D341Med (cell line): Measurements from ENCODE around the gene ZBTB9.

ENCODE experiments used
- DNase-seq: peaks from one replicate; pipeline ENCODE4 v3.0.0; 2012; ENCODE audit warnings: low spot score

ZBTB9 gene

GRCh38 chr6:33419580-33420490, 34.5 kb upstream of the ZBTB9 start, which contains the start of gene SYNGAP1:
SYNGAP1 (plus strand) TSS chr6:33420065; CDS start chr6:33420265, 200 bp downstream.
- DNase-seq = no peak

- DNase-seq = no peak
These were observed 33.7 kb upstream of the ZBTB9 start for GRCh38 chr6:33420491-33421343.

DNA sequence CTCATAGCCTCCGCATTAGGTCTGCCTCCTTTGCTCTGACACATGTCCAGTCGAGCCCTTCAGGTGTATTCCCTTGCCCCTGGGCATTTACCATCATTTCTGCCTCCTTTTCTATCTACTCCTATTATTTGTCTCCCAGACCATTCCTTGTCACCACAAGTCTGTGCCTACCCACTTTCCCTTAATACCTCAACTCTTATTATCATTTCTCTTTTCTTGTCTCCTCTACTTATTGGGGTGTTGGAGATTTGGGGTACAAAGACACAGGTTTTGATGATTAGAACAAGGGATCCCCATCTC, 33.1 kb upstream of the ZBTB9 start:
- DNase-seq = no peak

GRCh38 chr6:33423777-33424176, 30.6 kb upstream of the ZBTB9 start:
- no peak for DNase-seq

GRCh38 chr6:33424855-33425667, 29.3 kb upstream of the ZBTB9 start:
- DNase-seq = no peak

GRCh38 chr6:33425668-33426577, 28.5 kb upstream of the ZBTB9 start:
- peak; percentile 93 for DNase-seq

DNA sequence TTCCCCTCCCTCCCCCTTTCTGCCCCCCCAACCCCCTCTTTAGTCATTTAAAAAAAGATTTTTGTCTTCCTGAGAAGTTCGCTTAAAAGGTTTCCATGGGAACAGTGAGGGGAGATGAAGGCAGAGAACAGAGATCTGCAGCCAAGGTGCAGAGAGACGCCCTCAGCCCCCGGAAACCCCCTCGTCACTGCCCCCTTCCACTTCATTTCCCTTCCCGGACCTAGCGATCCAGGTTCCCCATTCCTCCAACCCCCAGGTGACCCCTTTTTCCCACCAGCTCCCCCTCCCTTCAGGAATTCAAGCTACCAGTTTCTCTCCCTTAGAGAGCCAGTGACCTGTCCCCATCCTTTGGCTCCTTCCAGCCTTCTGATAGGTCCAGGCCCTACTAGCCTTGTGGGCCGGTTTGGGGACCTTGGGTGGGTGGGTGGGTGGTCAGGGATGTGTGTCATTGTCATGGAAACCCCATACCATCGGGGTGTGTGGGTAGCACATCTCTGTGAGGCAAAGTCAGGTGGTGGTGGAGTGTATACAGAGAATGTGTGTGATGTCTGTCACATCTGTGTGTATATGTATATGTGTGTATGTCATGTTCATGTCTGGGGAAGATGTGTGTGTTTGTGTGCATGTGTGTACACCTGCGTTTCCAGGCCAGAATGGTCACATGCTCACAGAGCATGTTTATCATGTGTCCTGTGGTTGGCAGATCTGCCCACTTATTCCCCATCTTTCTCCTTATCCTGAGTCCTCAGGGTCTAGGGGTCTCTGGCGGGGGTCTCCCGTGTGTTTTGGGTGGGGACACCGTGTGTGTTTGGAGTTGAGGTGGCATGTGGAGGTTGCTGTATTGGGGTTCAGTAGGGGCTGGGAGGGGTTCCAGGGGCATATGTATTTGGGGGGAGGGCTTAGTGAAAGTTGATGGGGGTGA, 27.5 kb upstream of the ZBTB9 start:
- DNase-seq = no peak

GRCh38 chr6:33427585-33428223, 26.7 kb upstream of the ZBTB9 start:
- DNase-seq = peak; percentile 83

GRCh38 chr6:33428224-33428965, 26.0 kb upstream of the ZBTB9 start:
- DNase-seq = peak; percentile 64

DNA sequence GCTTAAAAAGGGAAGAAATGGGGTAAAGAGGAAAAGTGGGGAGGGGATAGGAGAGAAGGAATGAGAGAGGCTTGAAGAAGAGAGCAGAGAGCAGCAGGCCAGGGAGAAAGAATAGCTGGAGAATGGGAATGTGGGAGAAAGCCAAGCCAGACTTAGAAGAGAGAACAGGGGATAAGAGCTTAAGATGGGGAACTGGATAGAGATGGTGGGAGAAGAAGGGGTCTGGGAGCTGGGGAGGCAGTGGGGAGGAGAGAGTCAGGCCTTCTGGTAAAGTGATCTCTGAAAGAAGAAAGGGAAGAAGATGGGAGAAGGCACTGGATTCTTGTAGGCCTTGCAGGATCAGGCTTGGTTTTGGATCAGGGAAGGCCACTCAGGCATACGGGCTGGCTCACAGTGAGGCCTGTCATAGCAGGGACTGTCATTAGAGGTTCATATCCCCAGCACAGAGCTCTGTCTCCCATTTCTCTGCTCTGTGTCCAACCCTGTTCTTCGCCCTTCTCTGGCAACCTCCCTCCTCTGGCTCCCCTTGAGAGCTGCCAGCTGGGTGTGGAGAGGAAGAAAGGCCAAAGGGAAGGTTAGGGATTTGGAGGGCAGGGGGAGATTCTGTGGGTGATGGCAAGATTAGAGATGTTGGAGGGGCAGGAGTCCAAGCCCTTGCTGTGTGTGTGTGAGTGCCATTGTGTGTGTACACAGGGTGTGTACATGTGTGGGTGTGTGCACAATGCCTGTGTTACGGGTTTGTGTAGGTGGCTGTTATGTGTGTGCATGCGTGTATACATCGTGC, 25.2 kb upstream of the ZBTB9 start:
- DNase-seq = no peak

- DNase-seq = no peak
These were observed 24.7 kb upstream of the ZBTB9 start for GRCh38 chr6:33429750-33430052.

- no peak for DNase-seq
These were observed 24.0 kb upstream of the ZBTB9 start for GRCh38 chr6:33430334-33430733.

GRCh38 chr6:33430991-33431879, 23.1 kb upstream of the ZBTB9 start:
- DNase-seq = peak; percentile 89

DNA sequence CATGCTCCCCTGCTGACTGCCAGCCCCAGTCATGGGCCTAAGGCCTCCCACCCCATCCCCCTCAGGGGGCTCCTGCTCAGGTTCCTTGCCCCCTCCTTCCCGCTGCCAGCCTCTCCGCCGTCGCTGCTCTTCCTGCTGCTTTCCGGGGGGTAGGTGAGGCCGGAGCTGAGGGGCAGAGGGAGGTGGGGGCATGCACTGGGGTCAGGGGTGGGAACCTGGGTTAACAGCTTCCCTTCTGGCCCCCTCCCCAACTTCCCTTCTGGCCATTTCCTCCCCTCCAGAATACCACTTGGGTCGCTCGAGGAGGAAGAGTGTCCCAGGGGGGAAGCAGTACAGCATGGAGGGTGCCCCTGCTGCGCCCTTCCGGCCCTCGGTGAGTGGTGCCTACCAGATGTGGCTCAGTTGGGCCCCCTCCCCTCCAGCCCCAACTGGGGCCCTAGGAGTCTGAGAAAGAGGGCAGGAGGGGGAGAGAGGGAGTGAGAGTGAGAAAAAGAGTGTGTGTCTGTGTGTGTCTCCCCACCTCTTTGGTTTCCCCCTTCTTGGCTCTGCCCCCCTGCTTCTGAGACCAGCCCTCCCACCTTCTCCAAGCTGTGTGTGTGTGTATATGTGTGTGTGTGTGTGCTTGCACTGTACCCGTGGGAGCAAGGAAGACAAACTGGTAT, 22.4 kb upstream of the ZBTB9 start:
- peak; percentile 15 for DNase-seq

DNA sequence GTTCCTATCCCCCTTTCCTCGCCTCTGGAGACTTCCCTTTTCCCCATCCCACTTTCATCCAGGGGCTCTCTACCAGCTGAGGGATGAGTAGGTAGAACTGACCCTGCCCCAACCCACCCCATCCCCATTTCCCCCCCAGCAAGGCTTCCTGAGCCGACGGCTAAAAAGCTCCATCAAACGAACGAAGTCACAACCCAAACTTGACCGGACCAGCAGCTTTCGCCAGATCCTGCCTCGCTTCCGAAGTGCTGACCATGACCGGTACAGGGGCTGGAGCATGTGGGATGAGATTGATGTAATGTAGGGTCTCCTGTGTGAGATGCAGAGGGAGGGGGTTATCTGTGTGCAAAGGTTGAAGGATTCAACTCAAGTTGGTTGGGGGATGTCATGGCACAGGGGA, 21.8 kb upstream of the ZBTB9 start:
- DNase-seq = peak; percentile 8

DNA sequence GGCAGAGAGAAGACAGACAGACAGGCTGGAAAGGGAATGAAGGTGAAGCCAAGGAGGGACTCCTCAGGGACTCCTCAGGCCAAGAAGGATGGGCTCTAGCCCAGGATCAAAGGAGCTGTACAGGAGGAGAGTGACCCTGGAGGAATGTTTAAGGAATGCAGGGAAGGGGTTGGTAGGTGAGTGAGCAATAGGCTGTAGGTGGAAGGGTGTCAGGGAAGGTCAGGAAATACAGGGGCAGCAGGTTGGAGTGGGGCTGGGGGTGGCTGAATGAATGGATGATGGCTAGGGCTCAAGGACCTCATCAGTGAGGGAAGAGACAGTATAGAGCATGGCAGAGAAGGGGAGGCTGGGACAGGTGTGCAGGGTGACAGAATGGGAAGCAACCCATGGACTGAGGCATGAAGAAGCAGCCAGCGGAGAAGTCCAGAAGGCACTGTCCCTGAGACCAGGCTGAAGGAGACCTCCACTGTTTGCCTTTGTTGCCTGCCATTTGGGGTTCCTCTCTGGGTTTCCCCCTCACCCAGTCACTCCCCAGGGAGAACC, 21.3 kb upstream of the ZBTB9 start:
- DNase-seq = no peak
